GM12875 (cell line): Measurements from ENCODE around the gene ZNF526.

Source experiments
- H3K4me3 ChIP-seq: one replicate; pipeline ENCODE4 v1.5.1; 2011; ENCODE audit warnings: low read depth, low read length, control low read depth
- CTCF ChIP-seq: IDR thresholded peaks from 2 replicates; pipeline ENCODE4 v1.5.1; 2011; ENCODE audit warnings: low read depth, mild to moderate bottlenecking, control low read depth, inconsistent platforms, low read length, moderate library complexity, borderline replicate concordance; ENCODE audit not compliant: insufficient read depth

The ZNF526 gene

GRCh38 chr19:42225718-42226292, 5.7 kb downstream of the ZNF526 start:
- H3K4me3 ChIP-seq: no peak overlapping the region
- TF ChIP-seq CTCF: no peak

GRCh38 chr19:42226886-42227285, 6.8 kb downstream of the ZNF526 start:
- TF ChIP-seq CTCF: no peak
- H3K4me3 ChIP-seq: no peak overlapping the region

- TF ChIP-seq CTCF: no peak
- H3K4me3 ChIP-seq: no peak overlapping the region
Measured at GRCh38 chr19:42228641-42229040, 8.5 kb downstream of the ZNF526 start.

- TF ChIP-seq CTCF: no peak
Measured at GRCh38 chr19:42229301-42229854, 9.3 kb downstream of the ZNF526 start.

GRCh38 chr19:42229855-42230351, 9.8 kb downstream of the ZNF526 start:
- H3K4me3 ChIP-seq: no peak overlapping the region

More at GRCh38 chr19:42229301-42229854, 9.3 kb downstream of the ZNF526 start:
- no peak overlapping the region for H3K4me3 ChIP-seq

GRCh38 chr19:42230571-42230970, 10.5 kb downstream of the ZNF526 start:
- no peak overlapping the region for H3K4me3 ChIP-seq
- no peak for TF ChIP-seq CTCF

More at GRCh38 chr19:42229855-42230351, 9.8 kb downstream of the ZNF526 start:
- TF ChIP-seq CTCF: no peak

- TF ChIP-seq CTCF: no peak
- H3K4me3 ChIP-seq: no peak overlapping the region
Measured at GRCh38 chr19:42232435-42232834, 12.3 kb downstream of the ZNF526 start.
